Measurements from ENCODE around the gene ADAMTSL3.

GRCh38 chr15:83732770-83733169 is 78.8 kb downstream of the ADAMTSL3 start:
- TF ChIP-seq TAF1 (IDR thresholded peaks at IDR 0.05; ENCODE audit: borderline replicate concordance, insufficient read depth, low read length) = no peak
- TF ChIP-seq, protein P1, sequence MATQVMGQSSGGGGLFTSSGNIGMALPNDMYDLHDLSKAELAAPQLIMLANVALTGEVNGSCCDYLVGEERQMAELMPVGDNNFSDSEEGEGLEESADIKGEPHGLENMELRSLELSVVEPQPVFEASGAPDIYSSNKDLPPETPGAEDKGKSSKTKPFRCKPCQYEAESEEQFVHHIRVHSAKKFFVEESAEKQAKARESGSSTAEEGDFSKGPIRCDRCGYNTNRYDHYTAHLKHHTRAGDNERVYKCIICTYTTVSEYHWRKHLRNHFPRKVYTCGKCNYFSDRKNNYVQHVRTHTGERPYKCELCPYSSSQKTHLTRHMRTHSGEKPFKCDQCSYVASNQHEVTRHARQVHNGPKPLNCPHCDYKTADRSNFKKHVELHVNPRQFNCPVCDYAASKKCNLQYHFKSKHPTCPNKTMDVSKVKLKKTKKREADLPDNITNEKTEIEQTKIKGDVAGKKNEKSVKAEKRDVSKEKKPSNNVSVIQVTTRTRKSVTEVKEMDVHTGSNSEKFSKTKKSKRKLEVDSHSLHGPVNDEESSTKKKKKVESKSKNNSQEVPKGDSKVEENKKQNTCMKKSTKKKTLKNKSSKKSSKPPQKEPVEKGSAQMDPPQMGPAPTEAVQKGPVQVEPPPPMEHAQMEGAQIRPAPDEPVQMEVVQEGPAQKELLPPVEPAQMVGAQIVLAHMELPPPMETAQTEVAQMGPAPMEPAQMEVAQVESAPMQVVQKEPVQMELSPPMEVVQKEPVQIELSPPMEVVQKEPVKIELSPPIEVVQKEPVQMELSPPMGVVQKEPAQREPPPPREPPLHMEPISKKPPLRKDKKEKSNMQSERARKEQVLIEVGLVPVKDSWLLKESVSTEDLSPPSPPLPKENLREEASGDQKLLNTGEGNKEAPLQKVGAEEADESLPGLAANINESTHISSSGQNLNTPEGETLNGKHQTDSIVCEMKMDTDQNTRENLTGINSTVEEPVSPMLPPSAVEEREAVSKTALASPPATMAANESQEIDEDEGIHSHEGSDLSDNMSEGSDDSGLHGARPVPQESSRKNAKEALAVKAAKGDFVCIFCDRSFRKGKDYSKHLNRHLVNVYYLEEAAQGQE (IDR thresholded peaks at IDR 0.05; ENCODE audit: insufficient read depth in 1 of 2, low read depth in 2 of 2, low read length in 2 of 2) = no peak
- TF ChIP-seq POLR2AphosphoS5 (IDR thresholded peaks at IDR 0.05; ENCODE audit: low read depth, low read length) = no peak
- no peak for TF ChIP-seq SIN3A (IDR thresholded peaks at IDR 0.05; ENCODE audit: borderline replicate concordance, insufficient read depth, low read length)
- no peak for TF ChIP-seq FOXP2 (optimal IDR thresholded peaks at IDR 0.05; ENCODE audit: borderline replicate concordance, extremely low read depth, extremely low read length, insufficient read depth)

Measured in PFSK-1 (cell line).